ENCODE measurements around the gene HEPACAM.

Gene HEPACAM

DNA sequence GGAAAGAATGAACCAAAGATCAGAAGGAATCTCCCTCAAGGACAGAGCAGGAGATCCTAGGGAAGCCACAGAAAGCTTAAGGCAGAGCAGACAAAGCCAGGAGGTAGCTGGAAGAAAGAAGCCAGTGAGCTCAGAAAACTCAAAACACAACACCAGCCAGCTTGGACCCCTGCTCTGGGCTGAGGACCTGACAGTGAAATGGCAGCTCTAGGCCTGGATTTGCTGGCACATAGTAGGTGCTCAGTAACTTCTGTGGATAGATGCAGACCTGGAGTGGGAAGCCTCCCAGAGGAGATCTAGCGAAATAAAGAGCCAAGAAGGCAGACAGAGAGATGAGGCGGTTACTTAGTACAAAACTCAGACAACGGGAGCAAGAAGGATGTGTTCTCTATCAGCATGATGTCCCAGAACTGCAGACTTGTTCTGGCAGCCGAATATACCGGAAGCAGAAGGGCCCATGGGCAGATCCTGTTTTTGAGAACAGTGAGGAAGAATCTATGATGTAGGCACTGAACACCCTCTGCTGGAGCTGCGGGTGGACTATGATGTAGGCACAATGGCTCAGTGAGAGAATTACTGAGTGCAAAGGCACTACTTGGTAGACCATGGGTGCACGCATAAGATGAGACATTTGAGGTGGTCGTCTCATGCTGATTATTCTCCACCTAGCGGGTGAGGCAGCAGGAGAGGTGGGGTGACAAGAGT is 42.9 kb downstream of the HEPACAM start:
- Histone ChIP-seq H3K79me2 (ENCODE audit: insufficient read depth, low read length) (no peaks in the 10 kb centered on the region), H3K36me3 (ENCODE audit: insufficient read depth, low read length) (no peaks in the 10 kb centered on the region), H4K20me1 (ENCODE audit: insufficient read depth, low read length) (no peaks in the 10 kb centered on the region), H3K27me3 (ENCODE audit: insufficient read depth, low read length, poor library complexity) (peaks cover 10% of the 10 kb centered on the region), H3K27ac (ENCODE audit: low read length) (no peak overlapping the region), H3K9ac (ENCODE audit: low read depth, low read length) (no peak overlapping the region), H3K4me1 (ENCODE audit: insufficient read depth, low read length) (no peaks in the 10 kb centered on the region), H3K4me3 (ENCODE audit: low read depth in 1 of 2, low read length in 2 of 2) (no peak overlapping the region), H3K4me2 (ENCODE audit: insufficient read depth, low read length) (no peak overlapping the region), H2AFZ (ENCODE audit: low read depth, low read length) (no peak overlapping the region), H3K9me3 (ENCODE audit: insufficient read depth, low read length, severe bottlenecking) (no peaks in the 10 kb centered on the region)
- no peak for ATAC-seq (ENCODE audit: insufficient read depth, low read depth)
- TF ChIP-seq EZH2 (IDR thresholded peaks at IDR 0.05; ENCODE audit: borderline replicate concordance, low read depth, low read length, severe bottlenecking): no peak
- TF ChIP-seq, protein P1, sequence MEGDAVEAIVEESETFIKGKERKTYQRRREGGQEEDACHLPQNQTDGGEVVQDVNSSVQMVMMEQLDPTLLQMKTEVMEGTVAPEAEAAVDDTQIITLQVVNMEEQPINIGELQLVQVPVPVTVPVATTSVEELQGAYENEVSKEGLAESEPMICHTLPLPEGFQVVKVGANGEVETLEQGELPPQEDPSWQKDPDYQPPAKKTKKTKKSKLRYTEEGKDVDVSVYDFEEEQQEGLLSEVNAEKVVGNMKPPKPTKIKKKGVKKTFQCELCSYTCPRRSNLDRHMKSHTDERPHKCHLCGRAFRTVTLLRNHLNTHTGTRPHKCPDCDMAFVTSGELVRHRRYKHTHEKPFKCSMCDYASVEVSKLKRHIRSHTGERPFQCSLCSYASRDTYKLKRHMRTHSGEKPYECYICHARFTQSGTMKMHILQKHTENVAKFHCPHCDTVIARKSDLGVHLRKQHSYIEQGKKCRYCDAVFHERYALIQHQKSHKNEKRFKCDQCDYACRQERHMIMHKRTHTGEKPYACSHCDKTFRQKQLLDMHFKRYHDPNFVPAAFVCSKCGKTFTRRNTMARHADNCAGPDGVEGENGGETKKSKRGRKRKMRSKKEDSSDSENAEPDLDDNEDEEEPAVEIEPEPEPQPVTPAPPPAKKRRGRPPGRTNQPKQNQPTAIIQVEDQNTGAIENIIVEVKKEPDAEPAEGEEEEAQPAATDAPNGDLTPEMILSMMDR (IDR thresholded peaks at IDR 0.05; ENCODE audit: borderline replicate concordance, extremely low read depth, low read length, poor library complexity, severe bottlenecking): no peak
- DNase-seq: no peak

DNA sequence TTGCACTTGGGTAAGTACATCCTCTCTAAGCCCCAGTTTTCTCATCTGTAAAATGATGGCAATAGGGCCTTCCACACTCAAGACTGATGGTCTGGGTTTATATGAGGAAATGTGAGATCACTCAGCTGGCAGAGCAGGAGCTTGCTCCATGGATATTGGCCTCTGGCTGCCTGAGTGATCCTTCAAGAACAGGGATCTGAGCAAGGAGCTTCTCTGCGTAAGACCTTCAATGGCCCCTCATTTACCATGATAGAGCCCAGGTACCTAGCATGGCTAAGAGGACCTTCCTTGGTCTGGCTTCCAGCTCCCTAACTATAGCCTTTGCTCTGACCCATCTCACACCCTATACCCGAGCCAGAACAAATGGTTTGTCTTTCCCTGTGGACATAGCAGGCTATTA is 43.7 kb downstream of the HEPACAM start:
- no peaks in the 10 kb centered on the region for H3K9me3 ChIP-seq (ENCODE audit: insufficient read depth, low read length, severe bottlenecking)
- H3K27ac ChIP-seq (ENCODE audit: low read length): no peak overlapping the region
- H3K79me2 ChIP-seq (ENCODE audit: insufficient read depth, low read length): no peaks in the 10 kb centered on the region
- TF ChIP-seq, protein P1 (IDR thresholded peaks at IDR 0.05; ENCODE audit: borderline replicate concordance, extremely low read depth, low read length, poor library complexity, severe bottlenecking): no peak
- TF ChIP-seq EZH2 (IDR thresholded peaks at IDR 0.05; ENCODE audit: borderline replicate concordance, low read depth, low read length, severe bottlenecking): no peak
- H3K27me3 ChIP-seq (ENCODE audit: insufficient read depth, low read length, poor library complexity): peaks cover 10% of the 10 kb centered on the region
- H2AFZ ChIP-seq (ENCODE audit: low read depth, low read length): no peak overlapping the region
- no peaks in the 10 kb centered on the region for H3K36me3 ChIP-seq (ENCODE audit: insufficient read depth, low read length)
- no peak for DNase-seq
- H3K4me3 ChIP-seq (ENCODE audit: low read depth in 1 of 2, low read length in 2 of 2): no peak overlapping the region
- H3K4me1 ChIP-seq (ENCODE audit: insufficient read depth, low read length): no peaks in the 10 kb centered on the region
- ATAC-seq (ENCODE audit: insufficient read depth, low read depth): no peak
- no peak overlapping the region for H3K9ac ChIP-seq (ENCODE audit: low read depth, low read length)
- no peak overlapping the region for H3K4me2 ChIP-seq (ENCODE audit: insufficient read depth, low read length)
- no peaks in the 10 kb centered on the region for H4K20me1 ChIP-seq (ENCODE audit: insufficient read depth, low read length)

DNA sequence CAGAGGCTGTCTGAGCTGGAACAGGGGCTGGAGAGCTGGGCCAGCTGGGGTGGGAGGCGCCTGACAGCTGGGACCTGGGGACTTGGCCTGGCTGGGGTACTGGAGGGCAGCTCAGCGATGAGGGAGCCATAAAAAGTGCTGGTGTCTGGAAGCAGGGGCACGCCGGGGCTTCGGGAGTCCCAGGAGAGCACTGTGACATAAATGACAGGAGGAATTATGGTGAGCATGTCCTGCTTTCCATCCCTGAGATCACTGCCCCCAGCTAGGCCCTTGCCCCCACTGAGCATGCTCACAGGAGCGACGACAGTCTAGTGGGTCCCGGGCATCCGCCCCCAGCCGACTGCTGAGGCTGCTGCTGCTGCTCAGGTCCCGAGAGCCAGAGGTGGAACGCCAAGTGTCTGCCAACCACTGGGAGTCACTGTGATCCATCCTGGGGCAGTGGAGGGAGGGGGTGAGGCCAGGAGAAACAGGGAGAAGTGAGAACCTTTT is 44.4 kb downstream of the HEPACAM start:
- H2AFZ ChIP-seq (ENCODE audit: low read depth, low read length): no peak overlapping the region
- H3K36me3 ChIP-seq (ENCODE audit: insufficient read depth, low read length): no peaks in the 10 kb centered on the region
- no peak overlapping the region for H3K27ac ChIP-seq (ENCODE audit: low read length)
- no peak for TF ChIP-seq EZH2 (IDR thresholded peaks at IDR 0.05; ENCODE audit: borderline replicate concordance, low read depth, low read length, severe bottlenecking)
- TF ChIP-seq, protein P1 (IDR thresholded peaks at IDR 0.05; ENCODE audit: borderline replicate concordance, extremely low read depth, low read length, poor library complexity, severe bottlenecking): no peak
- no peak overlapping the region for H3K9ac ChIP-seq (ENCODE audit: low read depth, low read length)
- no peak overlapping the region for H3K4me3 ChIP-seq (ENCODE audit: low read depth in 1 of 2, low read length in 2 of 2)
- H3K27me3 ChIP-seq (ENCODE audit: insufficient read depth, low read length, poor library complexity): peaks cover 10% of the 10 kb centered on the region
- H3K79me2 ChIP-seq (ENCODE audit: insufficient read depth, low read length): no peaks in the 10 kb centered on the region
- H3K4me1 ChIP-seq (ENCODE audit: insufficient read depth, low read length): no peaks in the 10 kb centered on the region
- H3K4me2 ChIP-seq (ENCODE audit: insufficient read depth, low read length): no peak overlapping the region
- H3K9me3 ChIP-seq (ENCODE audit: insufficient read depth, low read length, severe bottlenecking): no peaks in the 10 kb centered on the region
- H4K20me1 ChIP-seq (ENCODE audit: insufficient read depth, low read length): no peaks in the 10 kb centered on the region
- ATAC-seq (ENCODE audit: insufficient read depth, low read depth) (no peak), DNase-seq (no peak)

Measured in DND-41 (cell line).